HEK293 (cell line): ENCODE results near the gene SFXN3.

Experiments used
- CTCF ChIA-PET: fragments of 350-600 bp; formaldehyde crosslinking; extraction: SDS; loops from one replicate; lab custom pipeline; 2021; ENCODE audit warnings: antibody characterized with exemption; lab: Yijun Ruan, JAX
- POLR2A ChIA-PET: fragments of 300-600 bp; formaldehyde crosslinking; extraction: SDS; loops from one replicate; lab custom pipeline; 2020; ENCODE audit warnings: antibody characterized with exemption, inconsistent platforms; lab: Yijun Ruan, JAX
- H3K27ac ChIP-seq: fragments of 200-500 bp; sonication (Bioruptor generic); 2 replicates; pipeline ENCODE4 v1.5.1; 2014; ENCODE audit warnings: low read depth, low read length, control low read depth, inconsistent platforms; ENCODE audit errors: extremely low read depth
- H3K36me3 ChIP-seq, 2 experiments: fragments of 200-500 bp in 1 of 2; sonication (Bioruptor generic) in 1 of 2; 1 replicate in 1 of 2; 2 replicates in 1 of 2; pipeline ENCODE4 v1.5.1; 2014 to 2017; ENCODE audit warnings: inconsistent platforms in 2 of 2, low read length in 2 of 2; ENCODE audit not compliant: control insufficient read depth in 2 of 2, insufficient read depth in 1 of 2
- H3K4me1 ChIP-seq: fragments of 200-500 bp; sonication (Bioruptor generic); 2 replicates; pipeline ENCODE4 v1.5.1; 2014; ENCODE audit warnings: mild to moderate bottlenecking, low read length, inconsistent platforms; ENCODE audit not compliant: control insufficient read depth, insufficient read depth
- H3K4me3 ChIP-seq: 2 replicates; pipeline ENCODE4 v1.5.1; 2011; ENCODE audit warnings: low read depth, mild to moderate bottlenecking, control low read depth, low read length, moderate library complexity
- H3K9me3 ChIP-seq: fragments of 200-500 bp; sonication (Bioruptor generic); 2 replicates; pipeline ENCODE4 v1.5.1; 2014; ENCODE audit warnings: low read depth, low read length, inconsistent platforms; ENCODE audit not compliant: control insufficient read depth, insufficient read depth
- EGR2 ChIP-seq: fragments of 450-650 bp; formaldehyde crosslinking; IDR thresholded peaks from 2 replicates; pipeline ENCODE4 v1.5.1; 2016; ENCODE audit warnings: low read depth, missing biosample characterization, missing genetic modification characterization
- FEZF1 ChIP-seq: fragments of 450-650 bp; formaldehyde crosslinking; IDR thresholded peaks from 2 replicates; pipeline ENCODE4 v1.5.1; 2016; ENCODE audit warnings: missing biosample characterization, missing genetic modification characterization
- GLIS1 ChIP-seq: fragments of 450-650 bp; formaldehyde crosslinking; IDR thresholded peaks from 2 replicates; pipeline ENCODE4 v1.5.1; 2016; ENCODE audit warnings: missing biosample characterization, missing genetic modification characterization
- GLIS2 ChIP-seq: fragments of 450-650 bp; formaldehyde crosslinking; IDR thresholded peaks from 2 replicates; pipeline ENCODE4 v1.5.1; 2016; ENCODE audit warnings: missing biosample characterization, missing genetic modification characterization
- SCRT2 ChIP-seq: fragments of 450-650 bp; formaldehyde crosslinking; IDR thresholded peaks from 2 replicates; pipeline ENCODE4 v1.5.1; 2016; ENCODE audit warnings: missing biosample characterization, missing genetic modification characterization
- ZBTB20 ChIP-seq: fragments of 450-650 bp; formaldehyde crosslinking; IDR thresholded peaks from 2 replicates; pipeline ENCODE4 v1.5.1; 2016; ENCODE audit warnings: missing biosample characterization, missing genetic modification characterization
- ZBTB26 ChIP-seq: fragments of 450-650 bp; formaldehyde crosslinking; optimal IDR thresholded peaks from 2 replicates; pipeline ENCODE3; 2016; ENCODE audit warnings: missing biosample characterization, mild to moderate bottlenecking, missing genetic modification characterization
- ZBTB48 ChIP-seq: fragments of 450-650 bp; formaldehyde crosslinking; IDR thresholded peaks from 2 replicates; pipeline ENCODE4 v1.5.1; 2016; ENCODE audit warnings: missing biosample characterization, missing genetic modification characterization
- ZFP37 ChIP-seq: fragments of 450-650 bp; formaldehyde crosslinking; IDR thresholded peaks from 2 replicates; pipeline ENCODE4 v1.5.1; 2016; ENCODE audit warnings: missing biosample characterization, missing genetic modification characterization
- ZNF155 ChIP-seq: fragments of 450-650 bp; formaldehyde crosslinking; IDR thresholded peaks from 2 replicates; pipeline ENCODE4 v1.5.1; 2016; ENCODE audit warnings: missing biosample characterization, missing genetic modification characterization
- ZNF16 ChIP-seq: fragments of 450-650 bp; formaldehyde crosslinking; IDR thresholded peaks from 2 replicates; pipeline ENCODE4 v1.5.1; 2016; ENCODE audit warnings: low read depth, missing biosample characterization, missing genetic modification characterization
- ZNF175 ChIP-seq: fragments of 450-650 bp; formaldehyde crosslinking; IDR thresholded peaks from 2 replicates; pipeline ENCODE4 v1.5.1; 2016; ENCODE audit warnings: missing biosample characterization, missing genetic modification characterization
- ZNF184 ChIP-seq: fragments of 450-650 bp; IDR thresholded peaks from 2 replicates; pipeline ENCODE4 v1.5.1; 2018; ENCODE audit warnings: missing biosample characterization, mild to moderate bottlenecking, missing genetic modification characterization
- ZNF2 ChIP-seq: fragments of 450-650 bp; formaldehyde crosslinking; IDR thresholded peaks from 2 replicates; pipeline ENCODE4 v1.5.1; 2016; ENCODE audit warnings: missing biosample characterization, missing genetic modification characterization
- ZNF239 ChIP-seq: fragments of 450-650 bp; formaldehyde crosslinking; IDR thresholded peaks from 2 replicates; pipeline ENCODE4 v1.5.1; 2016; ENCODE audit warnings: missing biosample characterization, missing genetic modification characterization
- ZNF335 ChIP-seq: fragments of 450-650 bp; formaldehyde crosslinking; conservative IDR thresholded peaks from 2 replicates; pipeline ENCODE4 v1.5.1; 2016; ENCODE audit warnings: missing biosample characterization, missing genetic modification characterization
- ZNF341 ChIP-seq: fragments of 450-650 bp; formaldehyde crosslinking; IDR thresholded peaks from 2 replicates; pipeline ENCODE4; 2016; ENCODE audit warnings: low read depth, missing biosample characterization, missing genetic modification characterization
- ZNF398 ChIP-seq: fragments of 450-650 bp; formaldehyde crosslinking; IDR thresholded peaks from 2 replicates; pipeline ENCODE4 v1.5.1; 2017; ENCODE audit warnings: missing biosample characterization, missing genetic modification characterization
- ZNF544 ChIP-seq: fragments of 450-650 bp; formaldehyde crosslinking; IDR thresholded peaks from 2 replicates; pipeline ENCODE4 v1.5.0; 2017; ENCODE audit warnings: missing biosample characterization, missing genetic modification characterization
- ZNF555 ChIP-seq: fragments of 450-650 bp; formaldehyde crosslinking; conservative IDR thresholded peaks from 2 replicates; pipeline ENCODE4 v1.5.1; 2017; ENCODE audit warnings: missing biosample characterization, mild to moderate bottlenecking, missing genetic modification characterization, inconsistent platforms
- ZNF621 ChIP-seq: fragments of 450-650 bp; formaldehyde crosslinking; IDR thresholded peaks from 2 replicates; pipeline ENCODE4 v1.5.1; 2017; ENCODE audit warnings: missing biosample characterization, missing genetic modification characterization
- ZNF639 ChIP-seq: fragments of 450-650 bp; formaldehyde crosslinking; IDR thresholded peaks from 2 replicates; pipeline ENCODE4 v1.5.1; 2016; ENCODE audit warnings: missing biosample characterization, missing genetic modification characterization
- ZNF654 ChIP-seq: fragments of 450-650 bp; formaldehyde crosslinking; IDR thresholded peaks from 2 replicates; pipeline ENCODE4 v1.5.1; 2016; ENCODE audit warnings: low read depth, missing biosample characterization, missing genetic modification characterization
- ZNF660 ChIP-seq: fragments of 450-650 bp; IDR thresholded peaks from 2 replicates; pipeline ENCODE4 v1.5.1; 2018; ENCODE audit warnings: missing biosample characterization, mild to moderate bottlenecking, missing genetic modification characterization
- ZNF707 ChIP-seq: fragments of 450-650 bp; formaldehyde crosslinking; IDR thresholded peaks from 2 replicates; pipeline ENCODE4 v1.5.1; 2016; ENCODE audit warnings: missing biosample characterization, missing genetic modification characterization
- ZNF76 ChIP-seq: fragments of 450-650 bp; formaldehyde crosslinking; IDR thresholded peaks from 2 replicates; pipeline ENCODE4; 2016; ENCODE audit warnings: low read depth, missing biosample characterization, missing genetic modification characterization, borderline replicate concordance
- ZNF777 ChIP-seq: fragments of 450-650 bp; formaldehyde crosslinking; IDR thresholded peaks from 2 replicates; pipeline ENCODE4 v1.5.1; 2017; ENCODE audit warnings: missing biosample characterization, missing genetic modification characterization, borderline replicate concordance
- ZNF791 ChIP-seq: fragments of 450-650 bp; formaldehyde crosslinking; IDR thresholded peaks from 2 replicates; pipeline ENCODE4 v1.5.1; 2016; ENCODE audit warnings: missing biosample characterization, missing genetic modification characterization

SFXN3 gene

GRCh38 chr10:101066896-101067355 lies 35.9 kb downstream of the SFXN3 start:
- Histone ChIP-seq H3K4me3 (peak overlapping the region; percentile 49), H3K36me3 (no peaks in the 10 kb centered on the region), H3K4me1 (peaks cover 18% of the 10 kb centered on the region), H3K27ac (peak overlapping the region; percentile 78), H3K9me3 (no peaks in the 10 kb centered on the region)
- ChIA-PET POLR2A (interaction anchor here (1.3 to 2.1 kb wide), 5 partner anchors 9 to 75 kb away, joined by 4 to 25 read pairs (median 6); no protein-coding TSS in a partner anchor), CTCF (interaction anchor here (0.6 to 6.2 kb wide), 17 partner anchors 8 to 75 kb away, joined by 3 to 61 read pairs (median 5); no protein-coding TSS in a partner anchor)
- TF ChIP-seq ZNF76 (tag by site-specific recombination) (0 out of 2 replicates have a peak, but pooled peaks have one; percentile 3), ZNF341 (tag by site-specific recombination) (no peak), ZNF239 (tag by site-specific recombination) (0 out of 2 replicates have a peak, but pooled peaks have one; percentile 3), ZNF155 (tag by site-specific recombination) (no peak), ZNF398 (tag by site-specific recombination) (peak; percentile 32; the same call in 1 of the 2 replicates)

GRCh38 chr10:101067356-101068083 lies 36.5 kb downstream of the SFXN3 start:
- POLR2A ChIA-PET = interaction anchor here (0.8 to 2.1 kb wide), 6 partner anchors 9 to 75 kb away, joined by 3 to 25 read pairs (median 6); no protein-coding TSS in a partner anchor
- CTCF ChIA-PET = interaction anchor here (0.5 to 6.2 kb wide), 20 partner anchors 9 to 706 kb away, joined by 3 to 61 read pairs (median 5); no protein-coding TSS in a partner anchor
- H3K4me3 ChIP-seq = peak overlapping the region; percentile 49
- peaks cover 15% of the 10 kb centered on the region for H3K4me1 ChIP-seq
- H3K27ac ChIP-seq = peak overlapping the region; percentile 66
- H3K9me3 ChIP-seq = no peaks in the 10 kb centered on the region
- H3K36me3 ChIP-seq = no peaks in the 10 kb centered on the region
- TF ChIP-seq ZNF239 (tag by site-specific recombination) (no peak), ZNF791 (tag by site-specific recombination) (no peak), ZNF621 (no peak), ZNF544 (tag by site-specific recombination) (no peak), SCRT2 (tag by site-specific recombination) (peak; percentile 25; the same call in 1 of the 2 replicates), ZNF555 (tag by site-specific recombination) (no peak), ZNF16 (no peak), ZNF654 (tag by site-specific recombination) (peak; percentile 86), ZNF335 (tag by site-specific recombination) (peak; percentile 86), ZNF2 (tag by site-specific recombination) (peak; percentile 38; the same call in 1 of the 2 replicates), ZBTB48 (tag by site-specific recombination) (peak; percentile 73), ZNF707 (tag by site-specific recombination) (no peak), ZBTB26 (tag by site-specific recombination) (peak; percentile 87), FEZF1 (no peak), ZNF175 (tag by site-specific recombination) (no peak), GLIS2 (tag by site-specific recombination) (peak; percentile 95), ZNF184 (tag by site-specific recombination) (0 out of 2 replicates have a peak, but pooled peaks have one; percentile 34), ZFP37 (peak; percentile 88), ZNF341 (tag by site-specific recombination) (peak; percentile 80), EGR2 (tag by site-specific recombination) (peak; percentile 52; the same call in 1 of the 2 replicates), ZNF777 (tag by site-specific recombination) (peak; percentile 24; the same call in 1 of the 2 replicates), ZBTB20 (tag by site-specific recombination) (peak; percentile 63; the same call in 1 of the 2 replicates), GLIS1 (tag by site-specific recombination) (peak; percentile 77), ZNF660 (0 out of 2 replicates have a peak, but pooled peaks have one; percentile 65), ZNF639 (tag by site-specific recombination) (no peak; the same call in 1 of the 2 replicates)
